Activated T-cell treated with anti-CD3 and anti-CD28 coated beads, Interleukin-2, amount 50 U/mL, for 4 hours (primary cell): ENCODE results near the gene RAD51B. TPM values are rescaled to one million over a fixed set of nuclear protein-coding genes. Genes with fewer than 3 reads are reported as not detected.

Experiments
- ATAC-seq, 2 donors: fragments of 200-7000 bp; cut with Tn5 transposase; one replicate each; pipeline ENCODE4 v1.10.0; 2021
- DNase-seq: peaks from one replicate; pipeline ENCODE4 v3.0.0-alpha.2; 2020
- H3K27me3 Mint-ChIP-seq: one replicate; pipeline ENCODE4 v1.8.0; 2021; ENCODE audit warnings: low read depth, mixed read lengths
- H3K36me3 Mint-ChIP-seq: one replicate; pipeline ENCODE4 v1.8.0; 2022; ENCODE audit warnings: mixed read lengths; ENCODE audit not compliant: insufficient read depth
- H3K4me1 Mint-ChIP-seq: one replicate; pipeline ENCODE4 v1.8.0; 2021; ENCODE audit warnings: low read depth, mixed read lengths
- H3K4me3 Mint-ChIP-seq: one replicate; pipeline ENCODE4 v1.8.0; 2021; ENCODE audit warnings: mild to moderate bottlenecking, moderate library complexity, mixed read lengths
- H3K9me3 Mint-ChIP-seq: one replicate; pipeline ENCODE4 v1.8.0; 2021; ENCODE audit warnings: mixed read lengths
- total RNA-seq, 3 donors: library from RNA; stranded (reverse); gene quantifications; one replicate each; pipeline ENCODE4 v1.2.1, GENCODE V29; 2021

The RAD51B gene
- total RNA-seq, 3 donors from 2014 or later = 10.6 to 16.1 (median 14.2) TPM

DNA sequence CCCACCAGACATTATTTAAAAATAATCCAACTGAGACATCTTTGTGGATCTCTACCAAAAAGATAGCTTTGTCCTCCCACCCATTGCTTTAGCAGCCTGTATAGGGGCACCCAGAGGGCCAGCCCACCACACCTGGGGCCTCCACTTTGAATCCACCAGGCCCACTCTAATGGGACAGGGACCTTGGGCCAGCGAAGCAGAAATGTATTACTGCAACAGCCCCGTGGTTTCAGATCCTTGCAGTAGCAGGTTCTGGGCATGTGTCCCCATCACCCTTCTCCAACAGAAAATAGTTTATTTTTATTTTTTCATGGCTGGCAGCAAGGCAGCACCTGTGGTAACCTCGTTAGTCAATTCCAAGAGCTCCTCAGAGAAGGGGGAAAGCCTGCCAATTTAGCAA lies 754.9 kb downstream of the RAD51B start:
- Mint-ChIP-seq H3K4me3 (no peak overlapping the region), H3K36me3 (no peaks in the 10 kb centered on the region), H3K4me1 (no peaks in the 10 kb centered on the region), H3K9me3 (no peaks in the 10 kb centered on the region), H3K27me3 (no peaks in the 10 kb centered on the region)
- ATAC-seq (no peak), DNase-seq (no peak)

DNA sequence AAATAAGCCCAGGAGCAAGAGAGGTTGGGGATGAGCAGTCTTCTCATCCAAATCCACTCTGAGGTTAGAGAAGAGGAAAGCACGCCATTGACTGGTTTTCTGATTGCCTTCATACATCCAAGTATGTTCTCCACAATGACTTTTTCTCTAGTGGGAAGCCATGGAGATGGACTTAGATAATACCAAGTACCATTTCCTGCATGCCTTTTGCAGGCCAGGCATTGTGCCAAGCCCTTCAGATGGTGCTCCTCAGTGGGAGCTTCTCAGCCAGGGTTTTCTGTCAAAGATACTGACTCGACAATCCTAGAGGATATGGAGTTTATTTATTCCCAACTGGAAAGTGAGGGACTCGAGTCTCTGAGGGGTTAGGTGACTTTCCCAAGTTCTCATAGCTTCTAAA lies 755.3 kb downstream of the RAD51B start:
- Mint-ChIP-seq H3K4me3 (no peak overlapping the region), H3K4me1 (no peaks in the 10 kb centered on the region), H3K27me3 (no peaks in the 10 kb centered on the region), H3K36me3 (no peaks in the 10 kb centered on the region), H3K9me3 (no peaks in the 10 kb centered on the region)
- ATAC-seq (no peak), DNase-seq (no peak)

DNA sequence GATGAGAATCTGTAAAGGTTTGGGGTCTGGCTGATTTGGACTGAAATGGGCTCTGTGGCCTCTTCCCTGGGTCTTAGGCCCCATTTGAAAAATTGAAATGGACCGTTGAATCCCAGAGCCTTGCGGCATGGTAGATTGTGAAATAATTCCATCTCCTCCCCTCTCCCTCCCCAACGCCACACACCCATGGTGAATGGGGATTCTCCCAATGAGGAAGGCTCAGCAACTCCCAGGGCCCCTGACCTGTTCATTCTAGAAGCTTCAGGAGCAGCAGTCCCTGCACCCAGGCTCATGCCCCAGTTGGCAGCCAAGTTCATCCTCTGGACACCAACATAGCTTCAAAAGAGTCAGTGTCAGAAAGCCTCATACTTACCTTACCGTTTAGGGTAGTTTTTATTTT lies 755.8 kb downstream of the RAD51B start:
- H3K4me1 Mint-ChIP-seq = no peaks in the 10 kb centered on the region
- H3K4me3 Mint-ChIP-seq = no peak overlapping the region
- ATAC-seq (no peak), DNase-seq (no peak)
- H3K9me3 Mint-ChIP-seq = no peaks in the 10 kb centered on the region
- H3K36me3 Mint-ChIP-seq = no peaks in the 10 kb centered on the region
- H3K27me3 Mint-ChIP-seq = no peaks in the 10 kb centered on the region

DNA sequence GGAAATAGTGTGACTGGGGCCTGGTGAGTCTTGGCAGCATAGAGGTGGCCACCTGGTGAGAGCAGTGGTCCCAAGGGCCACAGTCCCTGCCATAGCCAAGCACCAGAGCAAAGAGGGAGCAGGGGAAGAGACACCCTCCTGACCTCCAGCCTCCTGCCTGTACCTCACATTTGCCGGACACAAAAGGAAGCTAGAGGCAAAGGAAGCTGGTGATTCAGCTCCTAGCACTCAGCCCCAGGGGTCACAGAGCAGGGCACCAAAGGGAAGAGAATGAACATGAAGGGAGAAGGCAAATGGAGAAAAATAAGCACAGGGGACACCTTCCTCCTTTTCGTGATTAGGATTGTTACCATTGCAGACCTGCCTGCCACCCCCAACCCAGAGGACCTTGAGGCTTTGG lies 756.5 kb downstream of the RAD51B start:
- ATAC-seq = no peak
- DNase-seq = no peak
- no peak overlapping the region for H3K4me3 Mint-ChIP-seq
- no peaks in the 10 kb centered on the region for H3K36me3 Mint-ChIP-seq
- no peaks in the 10 kb centered on the region for H3K27me3 Mint-ChIP-seq
- H3K4me1 Mint-ChIP-seq = no peaks in the 10 kb centered on the region
- no peaks in the 10 kb centered on the region for H3K9me3 Mint-ChIP-seq

DNA sequence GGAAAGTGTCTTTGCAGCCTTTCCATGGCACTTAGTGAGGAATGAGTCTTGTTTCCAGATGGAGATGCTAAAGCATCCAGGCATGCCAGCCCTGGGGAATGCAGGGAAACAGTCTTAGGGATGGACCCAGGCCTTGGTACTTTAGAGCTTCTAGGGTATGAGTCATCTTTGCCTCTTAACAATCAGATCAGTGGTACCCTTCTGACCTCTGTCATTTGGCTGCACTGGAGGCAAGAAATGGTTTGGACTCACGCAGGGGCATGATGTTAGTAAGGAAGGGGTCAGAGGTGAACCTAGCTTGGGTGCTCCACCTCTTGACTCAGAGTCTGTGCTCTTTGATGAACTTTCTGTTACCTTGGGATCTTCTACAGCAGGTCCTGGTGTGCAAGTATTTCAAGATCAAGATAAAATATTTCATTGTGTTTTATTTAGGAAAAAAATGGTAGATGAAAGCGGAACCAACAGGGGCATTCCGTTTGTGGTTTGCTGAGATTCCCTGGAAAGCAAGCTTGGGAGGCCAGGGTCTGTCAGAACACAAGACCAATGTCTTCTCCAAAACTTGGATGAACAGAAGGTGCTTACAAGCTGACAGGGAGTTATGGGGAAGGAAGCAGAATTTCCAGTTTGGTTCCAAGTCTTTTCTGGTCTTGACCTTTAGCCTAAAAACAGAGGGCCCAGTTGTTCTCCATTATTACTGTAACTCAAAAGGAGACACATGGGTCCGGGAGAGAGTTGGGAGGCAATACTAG lies 757.1 kb downstream of the RAD51B start:
- no peaks in the 10 kb centered on the region for H3K9me3 Mint-ChIP-seq
- H3K4me3 Mint-ChIP-seq = no peak overlapping the region
- no peaks in the 10 kb centered on the region for H3K4me1 Mint-ChIP-seq
- H3K36me3 Mint-ChIP-seq = no peaks in the 10 kb centered on the region
- DNase-seq = no peak
- no peak for ATAC-seq
- no peaks in the 10 kb centered on the region for H3K27me3 Mint-ChIP-seq

DNA sequence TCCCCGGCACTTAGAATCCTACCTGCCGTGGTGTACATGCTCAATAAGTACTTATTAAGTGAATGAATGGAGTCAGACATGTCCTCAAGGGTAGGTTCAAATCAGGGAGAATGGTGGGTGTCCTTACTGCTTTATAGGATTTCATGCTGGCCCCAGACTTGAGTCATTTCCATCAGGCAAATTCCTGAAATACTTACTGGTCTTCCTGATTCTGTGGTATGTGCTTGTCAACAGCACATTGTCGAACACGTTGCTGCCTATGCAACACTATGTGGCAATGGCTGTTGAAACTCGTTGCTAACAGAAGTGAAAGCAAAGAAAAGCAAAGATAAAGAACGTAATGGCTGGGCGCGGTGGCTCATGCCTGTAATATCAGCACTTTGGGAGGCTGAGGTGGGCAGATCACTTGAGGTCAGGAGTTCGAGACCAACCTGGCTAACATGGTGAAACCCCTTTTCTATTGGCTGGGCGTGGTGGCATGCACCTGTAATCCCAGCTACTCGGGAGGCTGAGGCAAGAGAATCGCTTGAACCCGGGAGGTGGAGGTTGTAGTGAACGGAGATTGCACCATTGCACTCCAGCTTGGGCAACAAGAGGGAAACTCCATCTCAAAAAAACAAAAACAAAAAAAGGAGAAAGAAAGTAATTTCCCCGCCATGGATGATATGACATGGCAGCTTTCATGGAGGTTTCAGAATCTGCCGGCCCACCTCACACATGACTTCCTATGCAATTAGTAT lies 758.4 kb downstream of the RAD51B start:
- H3K36me3 Mint-ChIP-seq = no peaks in the 10 kb centered on the region
- no peak for DNase-seq
- no peaks in the 10 kb centered on the region for H3K4me1 Mint-ChIP-seq
- no peaks in the 10 kb centered on the region for H3K9me3 Mint-ChIP-seq
- no peak overlapping the region for H3K4me3 Mint-ChIP-seq
- ATAC-seq = no peak
- no peaks in the 10 kb centered on the region for H3K27me3 Mint-ChIP-seq

DNA sequence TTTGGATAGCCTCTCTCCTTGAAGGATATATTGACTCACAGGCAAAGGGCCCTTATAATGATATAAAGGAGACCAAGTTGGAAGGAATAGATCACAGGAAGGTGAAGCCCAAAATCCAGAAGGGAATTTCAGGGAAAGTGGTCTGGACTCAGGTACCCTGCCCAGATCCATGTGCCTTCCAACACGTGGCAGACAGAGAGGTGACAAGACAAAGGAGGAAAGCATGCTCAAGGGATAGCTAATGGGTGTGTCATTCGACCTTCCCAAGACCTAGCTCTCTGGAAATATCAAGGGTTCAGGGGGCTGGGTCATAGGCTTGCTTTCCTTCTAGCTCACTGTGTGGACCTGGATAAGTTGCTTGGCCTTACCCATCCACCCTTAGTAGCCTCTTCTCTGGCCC lies 759.0 kb downstream of the RAD51B start:
- H3K4me3 Mint-ChIP-seq = no peak overlapping the region

DNA sequence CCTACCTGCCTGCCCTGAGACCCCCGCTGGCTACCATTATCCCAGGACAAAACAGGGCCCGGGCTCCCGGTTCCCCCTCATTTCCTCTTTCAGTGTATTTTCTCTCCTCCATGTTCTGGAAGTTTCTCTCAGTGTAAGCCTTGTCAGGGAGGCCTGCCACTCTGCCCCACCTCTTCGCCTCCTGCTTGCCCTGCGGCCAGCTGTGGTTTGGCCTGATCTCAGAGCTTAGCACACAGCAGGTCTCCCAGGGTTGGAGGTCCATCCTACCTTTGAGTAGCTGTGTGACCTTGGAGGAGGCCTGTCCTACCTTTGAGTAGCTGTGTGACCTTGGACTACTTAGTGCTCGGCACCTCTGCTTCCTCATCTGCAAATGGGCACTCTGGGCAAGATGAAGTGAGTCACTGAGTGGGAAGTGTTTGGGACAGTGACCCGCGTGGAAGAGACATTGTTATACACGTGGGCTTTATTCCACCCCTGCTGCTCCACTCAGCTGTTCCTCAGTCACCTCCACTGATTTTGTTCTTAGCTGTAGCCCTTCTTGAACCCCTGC lies 760.6 kb downstream of the RAD51B start:
- DNase-seq (no peak), ATAC-seq (no peak)
- H3K9me3 Mint-ChIP-seq = no peaks in the 10 kb centered on the region
- H3K4me3 Mint-ChIP-seq = no peak overlapping the region
- no peaks in the 10 kb centered on the region for H3K36me3 Mint-ChIP-seq
- no peaks in the 10 kb centered on the region for H3K27me3 Mint-ChIP-seq
- no peaks in the 10 kb centered on the region for H3K4me1 Mint-ChIP-seq

More for the DNA sequence above, 759.0 kb downstream of the RAD51B start:
- DNase-seq (no peak), ATAC-seq (no peak)
- Mint-ChIP-seq H3K9me3 (no peaks in the 10 kb centered on the region), H3K36me3 (no peaks in the 10 kb centered on the region), H3K4me1 (no peaks in the 10 kb centered on the region), H3K27me3 (no peaks in the 10 kb centered on the region)

DNA sequence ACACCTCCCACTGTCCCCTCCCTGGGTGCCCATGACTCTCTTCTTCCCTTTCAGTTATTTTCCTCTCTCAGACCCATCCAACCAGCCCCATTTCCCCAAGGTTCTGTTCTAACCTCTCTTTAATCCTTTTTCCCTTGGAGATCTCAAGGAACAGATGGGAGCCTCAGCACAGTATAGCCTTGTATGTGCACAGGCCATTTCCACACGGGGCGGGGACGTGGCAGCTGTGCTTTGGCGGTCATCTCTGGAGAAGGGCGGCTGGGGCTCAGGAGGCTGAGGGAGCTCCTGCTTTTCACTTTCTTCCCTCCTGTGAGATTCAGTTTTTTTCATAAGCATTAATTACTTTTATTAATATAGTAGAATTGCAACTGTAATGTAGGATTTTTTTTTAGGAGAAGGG lies 761.1 kb downstream of the RAD51B start:
- Mint-ChIP-seq H3K36me3 (no peaks in the 10 kb centered on the region), H3K4me3 (no peak overlapping the region), H3K9me3 (no peaks in the 10 kb centered on the region), H3K27me3 (no peaks in the 10 kb centered on the region), H3K4me1 (no peaks in the 10 kb centered on the region)
- DNase-seq (no peak), ATAC-seq (no peak)

DNA sequence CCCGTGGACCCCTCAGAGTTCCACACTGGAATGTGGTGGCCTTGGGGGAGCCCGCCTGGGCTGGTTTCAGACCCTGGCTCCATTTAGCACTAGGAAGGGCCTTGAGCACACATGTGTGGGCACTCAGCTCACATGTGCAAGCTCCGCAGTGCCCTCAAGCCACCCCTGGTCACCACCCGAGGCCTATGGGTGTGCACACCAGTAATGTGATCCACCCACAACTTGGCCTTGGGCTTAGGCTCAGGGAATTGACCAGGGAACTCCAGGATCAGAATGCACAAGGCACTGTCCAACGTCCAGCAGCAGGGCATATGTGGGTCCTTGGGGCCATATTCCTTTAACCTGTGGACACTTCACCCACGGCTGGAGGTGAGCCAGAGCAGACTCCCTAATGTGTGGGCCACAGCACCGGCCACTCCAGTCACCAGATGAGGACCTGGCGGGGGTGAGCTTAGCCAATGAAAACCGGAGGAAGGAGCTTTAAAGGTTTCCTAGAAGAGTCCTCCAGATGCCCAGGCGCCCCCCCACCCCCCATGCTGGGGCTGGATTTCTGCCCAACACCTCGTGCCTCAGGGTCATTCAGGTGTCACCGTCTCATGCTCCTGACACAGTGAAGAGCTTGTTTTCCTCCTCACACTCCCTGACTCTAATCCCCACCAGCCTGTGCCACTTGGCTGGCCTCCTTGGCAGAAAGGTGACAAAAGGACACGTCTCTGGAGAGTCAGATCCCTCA lies 764.1 kb downstream of the RAD51B start:
- Mint-ChIP-seq H3K36me3 (no peaks in the 10 kb centered on the region), H3K4me1 (no peaks in the 10 kb centered on the region), H3K27me3 (no peaks in the 10 kb centered on the region), H3K9me3 (no peaks in the 10 kb centered on the region), H3K4me3 (no peak overlapping the region)
- ATAC-seq (no peak), DNase-seq (no peak)

DNA sequence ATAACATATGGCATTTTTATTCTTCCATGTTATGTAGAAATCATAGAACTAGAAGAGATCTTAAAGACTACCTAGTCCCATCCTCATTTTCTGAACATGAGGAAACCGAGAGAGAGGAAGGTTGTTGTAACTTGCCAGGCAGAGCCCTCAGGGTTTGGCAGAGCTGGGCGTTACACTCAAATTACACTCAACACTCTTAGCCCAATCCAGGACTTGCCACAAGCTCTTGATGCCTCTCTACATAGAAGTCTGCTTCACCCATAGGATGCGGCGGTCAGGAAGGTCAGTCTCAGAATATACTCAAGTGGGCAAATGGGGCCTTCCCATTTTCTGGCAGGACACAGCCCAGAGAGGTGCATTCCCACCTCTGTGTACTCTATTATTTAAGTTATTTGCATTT lies 765.2 kb downstream of the RAD51B start:
- no peaks in the 10 kb centered on the region for H3K27me3 Mint-ChIP-seq
- no peaks in the 10 kb centered on the region for H3K9me3 Mint-ChIP-seq
- H3K4me1 Mint-ChIP-seq = no peaks in the 10 kb centered on the region
- no peak for ATAC-seq
- no peaks in the 10 kb centered on the region for H3K36me3 Mint-ChIP-seq
- no peak for DNase-seq
- no peak overlapping the region for H3K4me3 Mint-ChIP-seq

DNA sequence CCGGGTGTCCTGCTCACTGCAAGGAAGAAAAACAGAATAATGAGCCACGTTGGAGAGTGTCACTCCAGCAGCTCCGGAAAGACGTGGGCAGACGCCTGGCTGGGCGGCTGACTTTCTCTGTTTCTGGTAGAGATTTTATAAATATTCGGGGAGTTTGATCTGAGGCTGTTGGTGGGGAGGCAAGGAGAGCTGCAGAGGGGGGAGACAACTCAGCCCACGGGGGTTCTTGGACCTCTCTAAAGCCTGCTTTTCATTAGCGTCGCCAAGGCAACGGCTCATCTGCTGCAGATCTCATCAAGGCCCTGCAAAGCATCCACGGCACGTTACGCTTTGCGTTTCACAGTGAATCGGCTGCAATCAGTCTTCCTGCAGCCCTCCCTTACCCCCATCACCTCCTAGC lies 766.1 kb downstream of the RAD51B start:
- no peaks in the 10 kb centered on the region for H3K36me3 Mint-ChIP-seq
- H3K4me1 Mint-ChIP-seq = no peaks in the 10 kb centered on the region
- no peak for DNase-seq
- no peaks in the 10 kb centered on the region for H3K9me3 Mint-ChIP-seq
- no peak overlapping the region for H3K4me3 Mint-ChIP-seq
- no peaks in the 10 kb centered on the region for H3K27me3 Mint-ChIP-seq
- no peak for ATAC-seq

DNA sequence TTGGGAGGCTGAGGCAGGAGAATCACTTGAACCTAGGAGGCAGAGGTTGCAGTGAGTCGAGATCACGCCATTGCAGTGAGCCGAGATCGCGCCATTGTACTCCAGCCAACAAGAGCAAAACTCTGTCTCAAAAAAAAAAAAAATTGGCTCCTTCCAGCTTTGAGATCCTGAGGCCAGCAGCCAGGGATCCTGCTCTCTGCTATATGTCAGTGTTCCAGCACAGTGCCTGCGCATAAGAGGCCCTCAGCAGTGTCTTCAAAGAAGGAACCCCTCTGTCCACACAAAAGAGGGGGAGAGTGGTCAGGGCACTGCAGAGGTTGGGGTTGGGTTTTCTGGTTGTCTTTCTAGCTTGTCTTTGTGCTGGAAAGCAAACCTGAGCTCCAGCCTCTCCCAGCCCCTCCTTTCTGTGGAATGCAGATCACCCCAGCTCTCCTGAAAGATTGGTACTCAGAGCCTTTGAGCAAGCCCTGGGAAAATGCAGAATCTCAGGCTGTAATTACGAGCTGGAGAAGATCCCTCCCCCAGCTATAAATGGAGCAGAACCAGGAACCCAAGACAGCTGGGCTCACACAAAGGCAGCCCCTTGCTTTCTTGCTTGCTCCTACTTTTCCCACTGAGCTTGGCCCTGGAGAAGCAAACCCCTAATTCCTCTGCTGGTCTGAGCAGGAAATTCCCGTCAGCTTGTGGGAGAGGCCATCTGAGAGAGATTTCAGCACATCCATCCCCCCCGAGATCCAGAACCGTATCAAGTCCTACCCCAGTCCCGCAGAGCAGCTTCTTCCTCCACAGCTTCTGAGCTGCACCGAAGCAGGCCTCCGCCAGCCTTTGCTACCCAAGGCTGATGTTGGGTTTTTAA lies 767.5 kb downstream of the RAD51B start:
- Mint-ChIP-seq H3K4me1 (no peaks in the 10 kb centered on the region), H3K4me3 (no peak overlapping the region), H3K9me3 (no peaks in the 10 kb centered on the region), H3K27me3 (no peaks in the 10 kb centered on the region), H3K36me3 (no peaks in the 10 kb centered on the region)
- DNase-seq = no peak
- ATAC-seq = no peak

DNA sequence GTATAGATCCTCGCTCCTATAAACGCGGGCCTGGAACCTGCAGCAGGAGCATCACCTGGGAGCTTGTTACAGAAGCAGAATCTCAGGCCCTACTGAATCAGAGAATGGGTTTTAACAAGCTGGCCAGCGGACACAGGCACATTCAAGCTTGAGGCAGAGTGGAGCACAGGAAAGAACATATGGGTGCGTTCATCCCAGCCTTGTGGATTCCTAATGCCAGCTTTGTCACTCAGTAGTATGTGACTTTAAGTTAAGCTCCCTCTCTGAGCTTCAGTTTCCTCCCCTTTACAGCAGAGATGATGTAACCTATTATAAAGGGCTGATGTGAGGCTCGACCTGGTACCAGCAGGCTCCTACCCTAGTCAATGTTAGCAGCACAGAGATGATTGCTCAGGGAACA lies 768.4 kb downstream of the RAD51B start:
- no peak for DNase-seq
- H3K4me1 Mint-ChIP-seq = no peaks in the 10 kb centered on the region
- ATAC-seq = no peak
- H3K9me3 Mint-ChIP-seq = no peaks in the 10 kb centered on the region
- no peaks in the 10 kb centered on the region for H3K36me3 Mint-ChIP-seq
- no peak overlapping the region for H3K4me3 Mint-ChIP-seq
- H3K27me3 Mint-ChIP-seq = no peaks in the 10 kb centered on the region
